IPS-18a (cell line): Measurements from ENCODE around the gene SLC27A3.
"Not testable (repeated sequence)": the region's sequence is repeated elsewhere in the genome, so short reads cannot be mapped to it uniquely, and the experiment has no call there.

Experiments
- H3K27ac ChIP-seq: one replicate; pipeline ENCODE4 v1.5.1; 2013; ENCODE audit warnings: low read length
- H3K27me3 ChIP-seq: one replicate; pipeline ENCODE4 v1.6.1; 2013; ENCODE audit warnings: mild to moderate bottlenecking, low read length; ENCODE audit not compliant: control insufficient read depth, insufficient read depth
- H3K36me3 ChIP-seq: one replicate; pipeline ENCODE4 v1.6.1; 2013; ENCODE audit warnings: low read depth, low read length; ENCODE audit not compliant: control insufficient read depth
- H3K4me1 ChIP-seq: one replicate; pipeline ENCODE4 v1.6.1; 2013; ENCODE audit warnings: low read depth, low read length; ENCODE audit not compliant: control insufficient read depth
- H3K4me3 ChIP-seq: one replicate; pipeline ENCODE4 v1.5.1; 2013; ENCODE audit warnings: low read length
- H3K9ac ChIP-seq: one replicate; pipeline ENCODE4 v1.6.1; 2013; ENCODE audit warnings: mild to moderate bottlenecking, low read length, moderate library complexity
- H3K9me3 ChIP-seq: one replicate; pipeline ENCODE4 v1.6.1; 2013; ENCODE audit warnings: low read depth, low read length; ENCODE audit not compliant: control insufficient read depth

SLC27A3 gene

GRCh38 chr1:153746174-153746573 lies 29.0 kb upstream of the SLC27A3 start:
- peak overlapping the region; percentile 65 for H3K9ac ChIP-seq
- peaks cover 55% of the 10 kb centered on the region for H3K36me3 ChIP-seq

GRCh38 chr1:153748903-153749302 lies 26.3 kb upstream of the SLC27A3 start:
- Histone ChIP-seq H3K27me3 (no peaks in the 10 kb centered on the region), H3K9me3 (no peaks in the 10 kb centered on the region), H3K4me3 (no peak overlapping the region), H3K4me1 (peaks cover 42% of the 10 kb centered on the region), H3K9ac (no peak overlapping the region), H3K36me3 (peaks cover 60% of the 10 kb centered on the region), H3K27ac (no peak overlapping the region)

More at GRCh38 chr1:153746174-153746573, 29.0 kb upstream of the SLC27A3 start:
- Histone ChIP-seq H3K4me3 (peak overlapping the region; percentile 29), H3K27me3 (no peaks in the 10 kb centered on the region), H3K9me3 (no peaks in the 10 kb centered on the region), H3K4me1 (peaks cover 44% of the 10 kb centered on the region), H3K27ac (peak overlapping the region; percentile 82)

- H3K9ac ChIP-seq, result no peak overlapping the region
- peaks cover 63% of the 10 kb centered on the region for H3K36me3 ChIP-seq
These were observed 25.7 kb upstream of the SLC27A3 start for GRCh38 chr1:153749408-153750005.

GRCh38 chr1:153750026-153750995 lies 24.9 kb upstream of the SLC27A3 start:
- H3K36me3 ChIP-seq, result peaks cover 69% of the 10 kb centered on the region
- peaks cover 31% of the 10 kb centered on the region for H3K4me1 ChIP-seq
- no peaks in the 10 kb centered on the region for H3K9me3 ChIP-seq
- no peak overlapping the region for H3K27ac ChIP-seq
- H3K4me3 ChIP-seq, result no peak overlapping the region
- no peak overlapping the region for H3K9ac ChIP-seq
- H3K27me3 ChIP-seq, result no peaks in the 10 kb centered on the region

More at GRCh38 chr1:153749408-153750005, 25.7 kb upstream of the SLC27A3 start:
- Histone ChIP-seq H3K27me3 (no peaks in the 10 kb centered on the region), H3K9me3 (no peaks in the 10 kb centered on the region), H3K4me1 (peaks cover 36% of the 10 kb centered on the region), H3K27ac (no peak overlapping the region), H3K4me3 (no peak overlapping the region)

- Histone ChIP-seq H3K4me1 (peaks cover 18% of the 10 kb centered on the region), H3K36me3 (peaks cover 73% of the 10 kb centered on the region), H3K27me3 (no peaks in the 10 kb centered on the region), H3K9ac (no peak overlapping the region), H3K9me3 (no peaks in the 10 kb centered on the region), H3K4me3 (no peak overlapping the region), H3K27ac (no peak overlapping the region)
These were observed 23.1 kb upstream of the SLC27A3 start for GRCh38 chr1:153752072-153752471.

- H3K4me3 ChIP-seq, result no peak overlapping the region
- H3K27me3 ChIP-seq, result no peaks in the 10 kb centered on the region
- H3K9ac ChIP-seq, result no peak overlapping the region
- peaks cover 12% of the 10 kb centered on the region for H3K4me1 ChIP-seq
- H3K27ac ChIP-seq, result no peak overlapping the region
- H3K36me3 ChIP-seq, result peaks cover 73% of the 10 kb centered on the region
- H3K9me3 ChIP-seq, result no peaks in the 10 kb centered on the region
These were observed 22.5 kb upstream of the SLC27A3 start for GRCh38 chr1:153752571-153753195.

GRCh38 chr1:153754266-153754665 lies 20.9 kb upstream of the SLC27A3 start:
- H3K27me3 ChIP-seq, result no peaks in the 10 kb centered on the region
- no peak overlapping the region for H3K4me3 ChIP-seq
- no peaks in the 10 kb centered on the region for H3K9me3 ChIP-seq
- H3K27ac ChIP-seq, result no peak overlapping the region
- peaks cover 75% of the 10 kb centered on the region for H3K36me3 ChIP-seq
- H3K4me1 ChIP-seq, result peaks cover 5% of the 10 kb centered on the region
- H3K9ac ChIP-seq, result no peak overlapping the region

- Histone ChIP-seq H3K27me3 (no peaks in the 10 kb centered on the region), H3K4me1 (no peaks in the 10 kb centered on the region), H3K27ac (no peak overlapping the region), H3K4me3 (no peak overlapping the region), H3K9me3 (no peaks in the 10 kb centered on the region), H3K36me3 (peaks cover 83% of the 10 kb centered on the region), H3K9ac (no peak overlapping the region)
These were observed 14.8 kb upstream of the SLC27A3 start for GRCh38 chr1:153760440-153760839.

GRCh38 chr1:153763365-153764225 lies 11.6 kb upstream of the SLC27A3 start:
- Histone ChIP-seq H3K9ac (no peak overlapping the region), H3K4me3 (no peak overlapping the region), H3K4me1 (no peaks in the 10 kb centered on the region), H3K27ac (no peak overlapping the region), H3K9me3 (no peaks in the 10 kb centered on the region), H3K27me3 (no peaks in the 10 kb centered on the region), H3K36me3 (peaks cover 81% of the 10 kb centered on the region)

GRCh38 chr1:153764310-153764709 lies 10.9 kb upstream of the SLC27A3 start:
- H3K4me3 ChIP-seq, result no peak overlapping the region
- H3K36me3 ChIP-seq, result peaks cover 80% of the 10 kb centered on the region
- H3K9me3 ChIP-seq, result no peaks in the 10 kb centered on the region
- H3K9ac ChIP-seq, result no peak overlapping the region
- H3K27ac ChIP-seq, result no peak overlapping the region
- H3K4me1 ChIP-seq, result no peaks in the 10 kb centered on the region
- no peaks in the 10 kb centered on the region for H3K27me3 ChIP-seq

- not testable (repeated sequence) for H3K27ac ChIP-seq, H3K27me3 ChIP-seq, H3K4me3 ChIP-seq, H3K9me3 ChIP-seq, H3K9ac ChIP-seq
- H3K4me1 ChIP-seq, result peaks cover 11% of the 10 kb centered on the region
- H3K36me3 ChIP-seq, result peaks cover 75% of the 10 kb centered on the region
These were observed 8.5 kb upstream of the SLC27A3 start for GRCh38 chr1:153766663-153767062.
